ENCODE data around the gene KCNK7. TPM values are rescaled to one million over a fixed set of nuclear protein-coding genes. Genes with fewer than 3 reads are reported as not detected.

KCNK7 gene
- total RNA-seq, 1 donor from 2014 or later: 1.3 TPM

GRCh38 chr11:65590240-65590738 is 5.3 kb downstream of the KCNK7 start:
- DNase-seq: no peak
- H3K9me3 ChIP-seq: no peaks in the 10 kb centered on the region
- H3K4me3 ChIP-seq: no peak overlapping the region
- H3K27me3 ChIP-seq: no peaks in the 10 kb centered on the region
- peaks cover 26% of the 10 kb centered on the region for H3K36me3 ChIP-seq
- no peak for TF ChIP-seq CTCF (IDR thresholded peaks at IDR 0.05)
- H3K4me1 ChIP-seq: peaks cover 18% of the 10 kb centered on the region
- H3K27ac ChIP-seq: no peak overlapping the region
- intact Hi-C loops (cut with DNase I): no loop called here
- no peak for ATAC-seq

GRCh38 chr11:65589444-65590239 is 6.0 kb downstream of the KCNK7 start:
- intact Hi-C loops (cut with DNase I): no loop called here
- Histone ChIP-seq H3K27ac (no peak overlapping the region), H3K27me3 (no peaks in the 10 kb centered on the region), H3K4me3 (no peak overlapping the region), H3K4me1 (peaks cover 18% of the 10 kb centered on the region), H3K9me3 (no peaks in the 10 kb centered on the region), H3K36me3 (peaks cover 26% of the 10 kb centered on the region)
- DNase-seq: no peak
- no peak for ATAC-seq
- no peak for TF ChIP-seq CTCF (IDR thresholded peaks at IDR 0.05)

GRCh38 chr11:65588199-65589054 is 7.2 kb downstream of the KCNK7 start:
- Histone ChIP-seq H3K4me3 (no peak overlapping the region), H3K27ac (peak overlapping the region; percentile 39), H3K27me3 (no peaks in the 10 kb centered on the region), H3K36me3 (peaks cover 26% of the 10 kb centered on the region), H3K9me3 (no peaks in the 10 kb centered on the region), H3K4me1 (peaks cover 18% of the 10 kb centered on the region)
- ATAC-seq (peak; percentile 72), DNase-seq (peak; percentile 79)
- peak; percentile 57 for TF ChIP-seq CTCF (IDR thresholded peaks at IDR 0.05)
- intact Hi-C loops (cut with DNase I): no loop called here

GRCh38 chr11:65586676-65587075 is 8.9 kb downstream of the KCNK7 start:
- Histone ChIP-seq H3K4me1 (peaks cover 18% of the 10 kb centered on the region), H3K9me3 (no peaks in the 10 kb centered on the region), H3K27ac (no peak overlapping the region), H3K36me3 (peaks cover 33% of the 10 kb centered on the region), H3K27me3 (no peaks in the 10 kb centered on the region), H3K4me3 (no peak overlapping the region)
- DNase-seq (no peak), ATAC-seq (no peak)
- intact Hi-C loops (cut with DNase I): no loop called here
- TF ChIP-seq CTCF (IDR thresholded peaks at IDR 0.05): no peak

- no peak overlapping the region for H3K27ac ChIP-seq
- no peaks in the 10 kb centered on the region for H3K27me3 ChIP-seq
- H3K4me1 ChIP-seq: peaks cover 18% of the 10 kb centered on the region
- no peaks in the 10 kb centered on the region for H3K9me3 ChIP-seq
- no peak for TF ChIP-seq CTCF (IDR thresholded peaks at IDR 0.05)
- DNase-seq (no peak), ATAC-seq (no peak)
- intact Hi-C loops (cut with DNase I): no loop called here
- H3K4me3 ChIP-seq: no peak overlapping the region
- H3K36me3 ChIP-seq: peaks cover 36% of the 10 kb centered on the region
These were observed 9.4 kb downstream of the KCNK7 start for GRCh38 chr11:65586247-65586630.

All from upper lobe of right lung (tissue), 1 donor.